HG02943 (cell line): ENCODE data around the gene DAO.
A peak's percentile ranks its signal among the peaks of the same experiment; 100 is the strongest.
"Not testable (repeated sequence)": the region's sequence is repeated elsewhere in the genome, so short reads cannot be mapped to it uniquely, and the experiment has no call there.

Source experiments
- ATAC-seq: cut with Tn5 transposase; IDR thresholded peaks from one replicate; pipeline ENCODE4 v1.9.1; 2021; ENCODE audit warnings: mild to moderate bottlenecking, low read depth, moderate library complexity; ENCODE audit not compliant: unreplicated experiment

DAO gene

GRCh38 chr12:108847705-108848104 is 32.2 kb upstream of the DAO start:
- no peak for ATAC-seq

GRCh38 chr12:108849660-108850059 is 30.2 kb upstream of the DAO start:
- no peak for ATAC-seq

GRCh38 chr12:108850854-108851573 is 28.9 kb upstream of the DAO start:
- ATAC-seq, result peak; percentile 67

- ATAC-seq, result no peak
Measured at GRCh38 chr12:108852674-108853309, 27.1 kb upstream of the DAO start.

GRCh38 chr12:108853426-108853825 is 26.5 kb upstream of the DAO start:
- no peak for ATAC-seq

GRCh38 chr12:108853981-108854446 is 25.9 kb upstream of the DAO start:
- no peak for ATAC-seq

- ATAC-seq, result no peak
Measured at GRCh38 chr12:108854451-108855283, 25.2 kb upstream of the DAO start.

DNA sequence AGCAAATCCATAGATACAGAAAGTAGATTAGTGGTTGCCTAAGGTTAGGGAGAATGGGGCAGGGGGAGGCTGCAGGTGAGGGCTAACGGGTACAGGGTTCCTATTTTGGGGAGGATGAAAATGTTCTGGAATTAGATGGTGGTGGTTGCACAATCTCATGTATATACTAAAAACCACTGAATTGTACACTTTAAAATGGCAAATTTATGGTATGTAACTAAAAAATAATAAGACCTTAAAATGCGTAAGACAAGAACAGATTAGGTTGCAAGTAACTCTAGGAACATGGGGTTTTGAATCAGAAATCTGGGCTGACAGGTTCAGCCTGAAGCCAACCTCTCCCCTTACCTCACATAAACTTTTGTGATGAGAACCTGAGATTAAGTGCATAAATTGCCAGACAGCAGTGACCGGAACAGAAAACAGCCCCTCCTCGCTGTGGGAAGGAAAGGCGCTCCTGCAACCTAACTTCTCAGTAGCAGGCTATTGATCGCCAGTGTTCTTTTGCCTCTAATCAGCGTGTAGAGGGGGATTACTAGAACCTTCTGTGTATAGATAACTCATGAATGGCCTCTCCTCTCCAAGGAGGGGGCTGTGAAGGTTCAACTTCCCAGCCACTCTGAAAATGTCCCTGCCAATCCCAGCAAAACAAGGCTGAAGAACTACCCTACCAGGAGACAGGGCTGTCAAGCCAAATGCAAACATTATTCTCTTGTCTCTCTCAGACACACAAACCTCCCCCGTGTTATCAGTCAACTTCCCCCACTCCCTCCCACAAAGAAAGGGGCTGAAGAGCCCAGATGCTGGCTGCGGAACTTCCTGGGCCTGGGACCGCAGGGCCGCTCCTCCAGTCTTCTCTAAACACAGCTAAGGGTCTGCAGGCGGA is 24.4 kb upstream of the DAO start:
- no peak for ATAC-seq

DNA sequence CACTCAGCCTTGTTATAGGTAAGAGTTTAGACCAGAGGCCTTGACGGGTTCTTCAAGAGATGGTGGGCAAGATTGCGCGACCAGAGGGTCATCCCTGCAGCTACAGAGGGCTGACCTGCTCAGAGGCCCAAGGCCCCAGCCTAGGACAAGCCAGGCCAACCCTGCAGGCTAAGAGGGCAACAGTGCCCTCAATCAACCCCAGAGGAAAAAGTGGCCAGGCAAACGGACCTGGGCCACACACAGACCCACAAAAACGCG is 23.8 kb upstream of the DAO start:
- ATAC-seq, result no peak

GRCh38 chr12:108856428-108857157 is 23.3 kb upstream of the DAO start:
- peak; percentile 22 for ATAC-seq

- ATAC-seq, result peak; percentile 28
Measured at GRCh38 chr12:108857158-108857407, 22.8 kb upstream of the DAO start.

DNA sequence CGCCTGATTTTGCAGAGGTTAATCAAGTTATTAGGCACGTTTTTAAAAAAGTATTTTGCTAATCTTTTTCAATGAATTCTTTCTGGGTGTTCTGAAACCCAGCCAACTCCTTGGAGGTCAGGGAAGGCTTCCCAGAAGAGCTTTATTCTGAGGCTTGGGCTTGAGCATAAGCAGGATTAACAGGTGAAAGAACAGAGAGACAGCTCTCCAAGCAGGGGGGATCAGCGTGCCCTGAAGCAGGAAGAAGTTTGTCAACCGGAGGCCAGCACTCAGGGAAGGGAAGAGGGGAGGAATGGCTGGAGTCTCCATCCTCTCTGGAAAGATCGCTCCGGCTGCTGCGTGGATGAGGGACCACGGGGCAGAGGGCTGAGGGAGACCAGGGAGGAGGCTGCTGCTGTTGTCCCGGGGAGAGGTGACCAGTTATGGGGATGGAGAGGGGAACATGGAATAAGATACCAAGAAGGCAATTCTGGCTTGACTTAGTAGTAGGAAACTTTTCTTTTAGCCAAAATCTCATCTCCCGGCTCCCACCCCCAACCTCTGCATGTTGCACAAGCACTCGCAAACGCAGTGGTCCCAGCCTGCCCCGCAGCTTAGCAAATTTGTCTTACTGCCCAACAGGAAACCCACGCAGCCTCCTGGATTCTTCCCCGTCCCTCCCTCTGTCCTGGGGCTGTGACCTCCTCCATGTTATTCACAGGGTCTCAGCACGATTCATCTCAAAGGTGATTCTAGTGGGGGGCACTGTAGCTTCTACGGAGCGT is 21.4 kb upstream of the DAO start:
- no peak for ATAC-seq

GRCh38 chr12:108859141-108859922 is 20.6 kb upstream of the DAO start:
- ATAC-seq, result not testable (repeated sequence)

- no peak for ATAC-seq
Measured at GRCh38 chr12:108859923-108860291, 20.0 kb upstream of the DAO start.

DNA sequence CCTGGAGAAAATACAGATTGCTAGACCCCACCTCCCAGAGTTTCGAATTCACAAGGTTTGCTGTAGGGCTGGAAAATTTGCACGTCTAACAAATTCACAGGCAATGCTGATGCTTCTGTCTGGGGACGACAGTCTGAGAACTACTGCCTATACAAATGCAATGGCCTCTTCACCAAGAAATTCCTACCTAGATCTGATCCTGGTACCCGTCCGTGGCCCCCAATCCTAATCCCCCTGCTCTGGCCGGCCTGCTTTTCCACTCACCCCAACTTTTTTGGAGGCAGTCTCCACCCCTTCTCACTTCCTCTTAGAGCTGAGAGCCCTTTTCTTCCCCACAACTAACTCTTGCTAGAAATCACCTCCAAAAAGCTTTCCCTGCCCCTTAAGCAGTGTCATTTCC is 19.4 kb upstream of the DAO start:
- no peak for ATAC-seq

DNA sequence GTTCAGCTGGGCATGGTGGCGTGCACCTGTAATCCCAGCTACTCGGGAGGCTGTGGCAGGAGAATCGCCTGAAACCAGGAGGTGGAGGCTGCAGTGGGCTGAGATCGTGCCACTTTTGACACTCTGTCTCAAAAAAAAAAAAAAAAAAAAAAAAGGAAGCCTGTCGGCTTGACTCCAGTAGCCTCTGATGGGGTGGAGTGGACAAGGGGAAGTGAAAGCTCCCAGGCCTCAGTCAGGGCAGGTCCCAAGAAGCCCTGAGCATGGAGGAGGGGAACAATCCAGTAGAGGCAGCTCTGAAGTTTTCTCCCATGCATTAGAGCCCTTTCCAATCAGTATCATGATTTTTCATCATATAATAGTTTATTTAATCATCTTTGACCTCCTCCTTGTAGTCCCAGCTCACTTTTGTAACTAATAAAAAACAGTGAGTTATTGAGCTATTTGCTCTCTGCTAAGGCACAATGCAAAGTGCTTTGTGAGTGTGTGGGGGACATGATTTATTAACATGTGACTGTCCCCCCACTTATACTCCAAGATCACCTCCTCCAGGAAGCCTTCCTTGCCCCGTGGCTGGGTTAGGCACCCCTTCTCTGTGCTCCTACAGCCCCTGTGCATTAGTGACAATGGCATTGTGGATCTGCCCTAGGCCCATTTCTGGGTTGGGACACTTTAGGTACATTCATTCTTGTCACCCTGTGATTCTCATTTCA is 17.9 kb upstream of the DAO start:
- no peak for ATAC-seq

DNA sequence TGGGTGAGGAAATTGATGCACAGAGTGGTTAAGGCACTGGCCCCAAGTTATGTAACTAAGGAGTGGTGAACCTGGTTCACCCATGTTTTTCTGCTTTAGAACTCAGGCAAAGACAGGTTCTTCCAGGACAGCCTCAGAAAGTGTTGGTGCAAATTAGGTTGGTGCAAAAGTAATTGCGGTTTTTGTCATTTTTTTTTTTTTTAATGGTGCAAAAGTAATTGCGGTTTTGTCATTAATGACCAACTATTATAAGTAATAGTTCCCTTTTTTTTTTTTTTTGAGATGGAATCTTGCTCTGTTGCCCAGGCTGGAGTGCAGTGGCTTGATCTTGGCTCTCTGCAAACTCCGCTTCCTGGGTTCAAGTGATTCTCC is 17.3 kb upstream of the DAO start:
- no peak for ATAC-seq

DNA sequence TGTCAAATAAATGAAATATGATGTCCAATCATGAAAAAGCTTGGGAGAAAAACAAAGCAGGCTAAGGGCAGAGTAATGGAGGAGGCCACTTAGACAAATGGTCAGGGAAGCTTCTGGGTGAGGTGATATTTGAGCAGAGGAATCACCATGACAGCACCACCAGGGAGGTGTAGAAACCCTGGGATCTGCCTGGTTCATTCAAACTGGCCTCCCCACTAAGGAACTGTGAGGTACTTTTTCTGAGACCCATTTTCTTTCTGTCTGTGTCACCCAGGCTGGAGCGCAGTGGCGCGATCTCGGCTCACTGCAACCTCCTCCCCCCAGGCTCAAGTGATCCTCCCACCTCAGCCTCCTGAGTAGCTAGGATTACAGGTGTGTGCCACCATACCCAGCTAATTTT is 14.7 kb upstream of the DAO start:
- no peak for ATAC-seq
